HepG2 (cell line): ENCODE results near the gene VAMP5. TPM values are rescaled to one million over a fixed set of nuclear protein-coding genes. Genes with fewer than 3 reads are reported as not detected.
A peak's percentile ranks its signal among the peaks of the same experiment; 100 is the strongest.

Experiments used
- FOSL1 ChIP-seq: sonication (generic); formaldehyde crosslinking; IDR thresholded peaks from 2 replicates; pipeline ENCODE4 v1.9.0; 2021; ENCODE audit warnings: missing genetic modification reagents, borderline replicate concordance
- GMEB1 ChIP-seq: sonication (generic); formaldehyde crosslinking; IDR thresholded peaks from 2 replicates; pipeline ENCODE4 v1.5.1; 2020; ENCODE audit warnings: missing genetic modification reagents, mild to moderate bottlenecking, borderline replicate concordance
- HES4 ChIP-seq: sonication (generic); formaldehyde crosslinking; IDR thresholded peaks from 2 replicates; pipeline ENCODE4 v1.9.0; 2021; ENCODE audit warnings: mild to moderate bottlenecking, missing genetic modification reagents, borderline replicate concordance
- HNF1A ChIP-seq, 2 experiments: sonication (generic) in 1 of 2; formaldehyde crosslinking in 1 of 2; IDR thresholded peaks; 2 replicates each; pipeline versions ENCODE4 v1.4.0 to v1.6.1; 2016 to 2020; ENCODE audit warnings: borderline replicate concordance in 1 of 2, low read depth in 1 of 2, mild to moderate bottlenecking in 1 of 2, missing genetic modification reagents in 1 of 2
- MEIS2 ChIP-seq: sonication (generic); formaldehyde crosslinking; IDR thresholded peaks from 2 replicates; pipeline ENCODE4 v1.9.0; 2021; ENCODE audit warnings: mild to moderate bottlenecking, missing genetic modification reagents
- NAIF1 ChIP-seq: sonication (generic); formaldehyde crosslinking; IDR thresholded peaks from 2 replicates; pipeline ENCODE4 v1.5.0; 2020; ENCODE audit warnings: mild to moderate bottlenecking, missing genetic modification reagents, borderline replicate concordance
- NCOA1 ChIP-seq: sonication (generic); formaldehyde crosslinking; IDR thresholded peaks from 2 replicates; pipeline ENCODE4 v1.9.0; 2021; ENCODE audit warnings: missing genetic modification reagents
- RELA ChIP-seq: sonication (generic); formaldehyde crosslinking; IDR thresholded peaks from 2 replicates; pipeline ENCODE4 v1.4.0; 2020; ENCODE audit warnings: missing genetic modification reagents
- SATB2 ChIP-seq: sonication (generic); formaldehyde crosslinking; IDR thresholded peaks from 2 replicates; pipeline ENCODE4 v1.5.0; 2020; ENCODE audit warnings: missing genetic modification reagents
- TSC22D2 ChIP-seq: sonication (generic); formaldehyde crosslinking; IDR thresholded peaks from 2 replicates; pipeline ENCODE4 v1.5.1; 2020; ENCODE audit warnings: missing genetic modification reagents, mild to moderate bottlenecking, borderline replicate concordance
- ZBTB33 ChIP-seq: sonication (generic); formaldehyde crosslinking; IDR thresholded peaks from 2 replicates; pipeline ENCODE4 v1.4.0; 2020; ENCODE audit warnings: missing genetic modification reagents
- ZBTB49 ChIP-seq: sonication (generic); formaldehyde crosslinking; IDR thresholded peaks from 2 replicates; pipeline ENCODE4 v1.4.0; 2020; ENCODE audit warnings: missing genetic modification reagents, borderline replicate concordance
- ZMYM4 ChIP-seq: sonication (generic); formaldehyde crosslinking; IDR thresholded peaks from 2 replicates; pipeline ENCODE4 v1.8.1; 2023; ENCODE audit warnings: mild to moderate bottlenecking, missing genetic modification reagents
- ZNF441 ChIP-seq: sonication (generic); formaldehyde crosslinking; IDR thresholded peaks from 2 replicates; pipeline ENCODE4 v1.7.0; 2021; ENCODE audit warnings: missing genetic modification reagents, borderline replicate concordance
- ZNF446 ChIP-seq: sonication (generic); formaldehyde crosslinking; IDR thresholded peaks from 2 replicates; pipeline ENCODE4 v1.5.0; 2020; ENCODE audit warnings: mild to moderate bottlenecking, missing genetic modification reagents
- ZNF576 ChIP-seq: sonication (generic); formaldehyde crosslinking; IDR thresholded peaks from 2 replicates; pipeline ENCODE4 v1.4.0; 2020; ENCODE audit warnings: mild to moderate bottlenecking, missing genetic modification reagents
- ZNF670 ChIP-seq: sonication (generic); formaldehyde crosslinking; IDR thresholded peaks from 2 replicates; pipeline ENCODE4 v1.8.0; 2022; ENCODE audit warnings: mild to moderate bottlenecking, missing genetic modification reagents, borderline replicate concordance
- polyA plus RNA-seq, 8 experiments: library from polyadenylated mRNA; depleted of rRNA in 3 of 8; stranded (reverse) in 7 of 8; unstranded in 1 of 8; fragments of >200 nt; fragmentation: Illumina TruSeq in 4 of 8; extraction: Trizol in 4 of 8; gene quantifications; 2 replicates each; pipeline versions ENCODE4 v1.2.1 to v1.2.3, GENCODE V29; 2011 to 2016; ENCODE audit warnings: low read depth in 4 of 8, missing spikeins in 1 of 8, mixed read lengths in 1 of 8; ENCODE audit not compliant: insufficient read depth in 1 of 8
- total RNA-seq, 5 experiments: library from RNA; depleted of rRNA; stranded (reverse); fragments of >200 nt; fragmentation: Illumina TruSeq; extraction: Trizol; gene quantifications; 2 replicates each; pipeline ENCODE4 v1.2.3, GENCODE V29; 2016; ENCODE audit warnings: low read depth in 1 of 5

VAMP5 gene
- total and polyA plus RNA-seq, 2 of the 13 experiments (the other 11 are each of a cell fraction or from before 2014, with no cell fraction given) = 7.2 to 56.7 TPM

GRCh38 chr2:85577386-85578242, 6.6 kb upstream of the VAMP5 start, which contains the start of gene VAMP8 (continued):
- TF ChIP-seq ZBTB33 (CRISPR knock-in tag) = no peak
- no peak for TF ChIP-seq HNF1A (IDR thresholded peaks at IDR 0.05; ENCODE audit: low read depth)
- no peak for TF ChIP-seq HNF1A (CRISPR knock-in tag; IDR thresholded peaks at IDR 0.05; ENCODE audit: borderline replicate concordance)
- no peak for TF ChIP-seq ZNF670
- peak; percentile 18; the same call in 1 of the 2 replicates for TF ChIP-seq GMEB1 (CRISPR knock-in tag)
- peak; percentile 25; the same call in 1 of the 2 replicates for TF ChIP-seq NCOA1 (CRISPR knock-in tag)
- TF ChIP-seq FOSL1 (CRISPR knock-in tag) = no peak
- no peak for TF ChIP-seq ZNF576 (CRISPR knock-in tag)
- TF ChIP-seq MEIS2 = no peak; the same call in 1 of the 2 replicates
- 0 out of 2 replicates have a peak, but pooled peaks have one; percentile 19 for TF ChIP-seq RELA (CRISPR knock-in tag)
- TF ChIP-seq NAIF1 (CRISPR knock-in tag) = no peak; the same call in 1 of the 2 replicates
- no peak for TF ChIP-seq TSC22D2 (CRISPR knock-in tag)
- no peak for TF ChIP-seq ZBTB49
- no peak for TF ChIP-seq ZNF441 (CRISPR knock-in tag)
- no peak for TF ChIP-seq SATB2 (CRISPR knock-in tag)
- TF ChIP-seq HES4 (CRISPR knock-in tag) = no peak
- TF ChIP-seq ZNF446 (CRISPR knock-in tag) = no peak
- TF ChIP-seq ZMYM4 (CRISPR knock-in tag) = no peak
